Measurements from ENCODE around the gene PYY.
"Not testable (repeated sequence)": the region's sequence is repeated elsewhere in the genome, so short reads cannot be mapped to it uniquely, and the experiment has no call there.

The PYY gene

GRCh38 chr17:43945074-43945829 is 8.5 kb downstream of the PYY start:
- Mint-ChIP-seq H3K27ac (no peak overlapping the region), H3K27me3 (ENCODE audit: low read depth) (peaks cover 8% of the 10 kb centered on the region), H3K4me3 (no peak overlapping the region)

GRCh38 chr17:43942051-43942685 is 11.6 kb downstream of the PYY start, which contains the start of gene PPY:
Gene PPY (minus strand): TSS chr17:43942476. CDS start chr17:43941654, 822 bp downstream.
- H3K27ac Mint-ChIP-seq = no peak within 1 kb of the TSS
- H3K4me1 Mint-ChIP-seq (ENCODE audit: low read depth) = peaks cover 11% of the 10 kb centered on the region
- H3K4me3 Mint-ChIP-seq = no peak within 1 kb of the TSS

More at GRCh38 chr17:43945074-43945829, 8.5 kb downstream of the PYY start:
- Mint-ChIP-seq H3K4me1 (ENCODE audit: low read depth) (peaks cover 14% of the 10 kb centered on the region), H3K36me3 (ENCODE audit: low read depth) (no peaks in the 10 kb centered on the region), H3K9me3 (no peaks in the 10 kb centered on the region)

GRCh38 chr17:43940630-43941029 is 13.1 kb downstream of the PYY start:
- Mint-ChIP-seq H3K4me3 (no peak overlapping the region), H3K27ac (no peak overlapping the region), H3K36me3 (ENCODE audit: low read depth) (no peaks in the 10 kb centered on the region), H3K9me3 (no peaks in the 10 kb centered on the region), H3K4me1 (ENCODE audit: low read depth) (peaks cover 10% of the 10 kb centered on the region), H3K27me3 (ENCODE audit: low read depth) (peaks cover 22% of the 10 kb centered on the region)

More at GRCh38 chr17:43942051-43942685, 11.6 kb downstream of the PYY start, which contains the start of gene PPY:
- Mint-ChIP-seq H3K27me3 (ENCODE audit: low read depth) (peaks cover 13% of the 10 kb centered on the region), H3K9me3 (no peaks in the 10 kb centered on the region), H3K36me3 (ENCODE audit: low read depth) (no peaks in the 10 kb centered on the region)

GRCh38 chr17:43939886-43940285 is 13.9 kb downstream of the PYY start:
- H3K27me3 Mint-ChIP-seq (ENCODE audit: low read depth) = peaks cover 22% of the 10 kb centered on the region
- no peaks in the 10 kb centered on the region for H3K36me3 Mint-ChIP-seq (ENCODE audit: low read depth)
- H3K9me3 Mint-ChIP-seq = no peaks in the 10 kb centered on the region
- H3K4me1 Mint-ChIP-seq (ENCODE audit: low read depth) = peaks cover 10% of the 10 kb centered on the region
- no peak overlapping the region for H3K27ac Mint-ChIP-seq
- no peak overlapping the region for H3K4me3 Mint-ChIP-seq

- H3K27ac Mint-ChIP-seq; H3K4me1 Mint-ChIP-seq (ENCODE audit: low read depth); H3K9me3 Mint-ChIP-seq; H3K36me3 Mint-ChIP-seq (ENCODE audit: low read depth); H3K4me3 Mint-ChIP-seq: not testable (repeated sequence)
- H3K27me3 Mint-ChIP-seq (ENCODE audit: low read depth) = peaks cover 22% of the 10 kb centered on the region
Measured at GRCh38 chr17:43939452-43939851, 14.3 kb downstream of the PYY start.

GRCh38 chr17:43938838-43939182 is 14.9 kb downstream of the PYY start:
- peaks cover 22% of the 10 kb centered on the region for H3K27me3 Mint-ChIP-seq (ENCODE audit: low read depth)
- H3K36me3 Mint-ChIP-seq (ENCODE audit: low read depth) = no peaks in the 10 kb centered on the region
- no peak overlapping the region for H3K27ac Mint-ChIP-seq
- H3K4me3 Mint-ChIP-seq = no peak overlapping the region
- H3K9me3 Mint-ChIP-seq = no peaks in the 10 kb centered on the region
- H3K4me1 Mint-ChIP-seq (ENCODE audit: low read depth) = peaks cover 5% of the 10 kb centered on the region

GRCh38 chr17:43936434-43936833 is 17.3 kb downstream of the PYY start:
- H3K27ac Mint-ChIP-seq = no peak overlapping the region
- H3K4me1 Mint-ChIP-seq (ENCODE audit: low read depth) = peaks cover 2% of the 10 kb centered on the region
- no peaks in the 10 kb centered on the region for H3K36me3 Mint-ChIP-seq (ENCODE audit: low read depth)
- H3K9me3 Mint-ChIP-seq = no peaks in the 10 kb centered on the region
- peaks cover 22% of the 10 kb centered on the region for H3K27me3 Mint-ChIP-seq (ENCODE audit: low read depth)
- no peak overlapping the region for H3K4me3 Mint-ChIP-seq

- Mint-ChIP-seq H3K4me3 (no peak overlapping the region), H3K27me3 (ENCODE audit: low read depth) (peaks cover 22% of the 10 kb centered on the region), H3K9me3 (no peaks in the 10 kb centered on the region), H3K4me1 (ENCODE audit: low read depth) (peaks cover 2% of the 10 kb centered on the region), H3K36me3 (ENCODE audit: low read depth) (no peaks in the 10 kb centered on the region), H3K27ac (no peak overlapping the region)
Measured at GRCh38 chr17:43935926-43936261, 17.8 kb downstream of the PYY start.

GRCh38 chr17:43935204-43935925 is 18.4 kb downstream of the PYY start:
- Mint-ChIP-seq H3K36me3 (ENCODE audit: low read depth) (no peaks in the 10 kb centered on the region), H3K4me1 (ENCODE audit: low read depth) (peaks cover 2% of the 10 kb centered on the region), H3K27ac (no peak overlapping the region), H3K27me3 (ENCODE audit: low read depth) (peaks cover 22% of the 10 kb centered on the region), H3K4me3 (no peak overlapping the region), H3K9me3 (no peaks in the 10 kb centered on the region)

GRCh38 chr17:43932923-43933322 is 20.8 kb downstream of the PYY start:
- Mint-ChIP-seq H3K9me3 (no peaks in the 10 kb centered on the region), H3K27me3 (ENCODE audit: low read depth) (peaks cover 18% of the 10 kb centered on the region)

GRCh38 chr17:43932357-43932756 is 21.4 kb downstream of the PYY start:
- Mint-ChIP-seq H3K4me3 (no peak overlapping the region), H3K36me3 (ENCODE audit: low read depth) (no peaks in the 10 kb centered on the region), H3K4me1 (ENCODE audit: low read depth) (peaks cover 13% of the 10 kb centered on the region), H3K27me3 (ENCODE audit: low read depth) (peaks cover 20% of the 10 kb centered on the region), H3K9me3 (no peaks in the 10 kb centered on the region), H3K27ac (no peak overlapping the region)

More at GRCh38 chr17:43932923-43933322, 20.8 kb downstream of the PYY start:
- Mint-ChIP-seq H3K27ac (no peak overlapping the region), H3K4me1 (ENCODE audit: low read depth) (peaks cover 9% of the 10 kb centered on the region), H3K36me3 (ENCODE audit: low read depth) (no peaks in the 10 kb centered on the region), H3K4me3 (no peak overlapping the region)

GRCh38 chr17:43931062-43931571 is 22.6 kb downstream of the PYY start:
- no peak overlapping the region for H3K27ac Mint-ChIP-seq
- peaks cover 16% of the 10 kb centered on the region for H3K4me1 Mint-ChIP-seq (ENCODE audit: low read depth)
- no peak overlapping the region for H3K4me3 Mint-ChIP-seq
- H3K27me3 Mint-ChIP-seq (ENCODE audit: low read depth) = peaks cover 17% of the 10 kb centered on the region
- no peaks in the 10 kb centered on the region for H3K36me3 Mint-ChIP-seq (ENCODE audit: low read depth)
- H3K9me3 Mint-ChIP-seq = no peaks in the 10 kb centered on the region

GRCh38 chr17:43928609-43929008 is 25.1 kb downstream of the PYY start:
- Mint-ChIP-seq H3K27ac (no peak overlapping the region), H3K9me3 (no peaks in the 10 kb centered on the region), H3K4me3 (no peak overlapping the region), H3K36me3 (ENCODE audit: low read depth) (no peaks in the 10 kb centered on the region), H3K4me1 (ENCODE audit: low read depth) (peaks cover 16% of the 10 kb centered on the region), H3K27me3 (ENCODE audit: low read depth) (peaks cover 18% of the 10 kb centered on the region)

- not testable (repeated sequence) for H3K9me3 Mint-ChIP-seq; H3K36me3 Mint-ChIP-seq (ENCODE audit: low read depth)
- Mint-ChIP-seq H3K4me3 (peak overlapping the region; percentile 71), H3K27ac (peak overlapping the region; percentile 74), H3K4me1 (ENCODE audit: low read depth) (peaks cover 16% of the 10 kb centered on the region), H3K27me3 (ENCODE audit: low read depth) (peaks cover 20% of the 10 kb centered on the region)
Measured at GRCh38 chr17:43927929-43928328, 25.8 kb downstream of the PYY start.
